RPMI7951 (cell line): ENCODE data around the gene COL4A4. TPM values are rescaled to one million over a fixed set of nuclear protein-coding genes. Genes with fewer than 3 reads are reported as not detected.
"Not testable (repeated sequence)": the region's sequence is repeated elsewhere in the genome, so short reads cannot be mapped to it uniquely, and the experiment has no call there.

Experiments used
- DNase-seq: peaks from one replicate; pipeline ENCODE4 v3.0.0-alpha.2; 2012; ENCODE audit warnings: low read depth
- total RNA-seq: library from RNA; depleted of rRNA; stranded (reverse); fragments of >200 nt; shearing (Covaris generic); gene quantifications from 2 replicates; pipeline ENCODE4 v1.2.3, GENCODE V29; 2014

Gene COL4A4
- total RNA-seq, 1 experiment from 2014 or later, result 0.72 TPM

- no peak for DNase-seq
These were observed 48.2 kb downstream of the COL4A4 start for GRCh38 chr2:227115761-227116160.

GRCh38 chr2:227106845-227107759 lies 56.9 kb downstream of the COL4A4 start:
- DNase-seq, result peak; percentile 59

- no peak for DNase-seq
These were observed 60.4 kb downstream of the COL4A4 start for GRCh38 chr2:227103583-227103982.

- no peak for DNase-seq
These were observed 64.7 kb downstream of the COL4A4 start for GRCh38 chr2:227099340-227099739.

GRCh38 chr2:227098162-227098515 lies 65.9 kb downstream of the COL4A4 start:
- no peak for DNase-seq

- no peak for DNase-seq
These were observed 66.4 kb downstream of the COL4A4 start for GRCh38 chr2:227097495-227098161.

- no peak for DNase-seq
These were observed 68.7 kb downstream of the COL4A4 start for GRCh38 chr2:227095346-227095745.

- DNase-seq, result no peak
These were observed 81.7 kb downstream of the COL4A4 start for GRCh38 chr2:227082286-227082685.

GRCh38 chr2:227079726-227080125 lies 84.3 kb downstream of the COL4A4 start:
- no peak for DNase-seq

- DNase-seq, result not testable (repeated sequence)
These were observed 98.9 kb downstream of the COL4A4 start for GRCh38 chr2:227065065-227065464.

- DNase-seq, result no peak
These were observed 105.1 kb downstream of the COL4A4 start for GRCh38 chr2:227058888-227059399.

GRCh38 chr2:227057743-227058447 lies 106.1 kb downstream of the COL4A4 start:
- no peak for DNase-seq

- no peak for DNase-seq
These were observed 106.9 kb downstream of the COL4A4 start for GRCh38 chr2:227057060-227057459.

GRCh38 chr2:227054006-227054405 lies 110.0 kb downstream of the COL4A4 start:
- no peak for DNase-seq

- DNase-seq, result no peak
These were observed 111.1 kb downstream of the COL4A4 start for GRCh38 chr2:227052879-227053278.

- DNase-seq, result no peak
These were observed 120.0 kb downstream of the COL4A4 start for GRCh38 chr2:227043981-227044380.

- DNase-seq, result no peak
These were observed 125.3 kb downstream of the COL4A4 start for GRCh38 chr2:227038550-227039189.

- DNase-seq, result no peak
These were observed 127.5 kb downstream of the COL4A4 start for GRCh38 chr2:227036527-227036926.

GRCh38 chr2:227035711-227036367 lies 128.2 kb downstream of the COL4A4 start:
- no peak for DNase-seq

- peak; percentile 44 for DNase-seq
These were observed 130.4 kb downstream of the COL4A4 start for GRCh38 chr2:227033471-227034148.

GRCh38 chr2:227031379-227031778 lies 132.6 kb downstream of the COL4A4 start:
- no peak for DNase-seq
